BLaER1 treated with 17β-estradiol and CSF1 and Interleukin-3, amounts not matched to agents 10 nM and 100 nM (cell line): ENCODE measurements around the gene CDC6.
A peak's percentile ranks its signal among the peaks of the same experiment; 100 is the strongest.

Experiments used
- H3K27ac ChIP-seq, 11 experiments: shearing (Covaris generic); formaldehyde crosslinking; 2 replicates each; pipeline ENCODE4 v1.8.1; 2022
- H3K27me3 ChIP-seq, 11 experiments: shearing (Covaris generic); formaldehyde crosslinking; 2 replicates each; pipeline ENCODE4 v1.8.1; 2022
- H3K36me3 ChIP-seq, 11 experiments: shearing (Covaris generic); formaldehyde crosslinking; 2 replicates each; pipeline ENCODE4 v1.8.1; 2022
- H3K4me1 ChIP-seq, 10 experiments: shearing (Covaris generic); formaldehyde crosslinking; 2 replicates each; pipeline ENCODE4 v1.8.1; 2022
- H3K4me2 ChIP-seq, 11 experiments: shearing (Covaris generic); formaldehyde crosslinking; 2 replicates each; pipeline ENCODE4 v1.8.1; 2022
- H3K4me3 ChIP-seq, 10 experiments: shearing (Covaris generic); formaldehyde crosslinking; 2 replicates each; pipeline ENCODE4 v1.8.1; 2022
- H3K9ac ChIP-seq, 11 experiments: shearing (Covaris generic); formaldehyde crosslinking; 2 replicates each; pipeline ENCODE4 v1.8.1; 2022
- H3K9me3 ChIP-seq, 11 experiments: shearing (Covaris generic); formaldehyde crosslinking; replicated peaks in 1 of 11; 2 replicates each; pipeline ENCODE4 v1.8.1; 2022
- H4K20me1 ChIP-seq, 11 experiments: shearing (Covaris generic); formaldehyde crosslinking; 2 replicates each; pipeline ENCODE4 v1.8.1; 2022
- Cebpa-rat ChIP-seq, 11 experiments: shearing (Covaris generic); IDR thresholded peaks; 2 replicates each; pipeline ENCODE4 v1.8.1; 2022

The CDC6 gene

DNA sequence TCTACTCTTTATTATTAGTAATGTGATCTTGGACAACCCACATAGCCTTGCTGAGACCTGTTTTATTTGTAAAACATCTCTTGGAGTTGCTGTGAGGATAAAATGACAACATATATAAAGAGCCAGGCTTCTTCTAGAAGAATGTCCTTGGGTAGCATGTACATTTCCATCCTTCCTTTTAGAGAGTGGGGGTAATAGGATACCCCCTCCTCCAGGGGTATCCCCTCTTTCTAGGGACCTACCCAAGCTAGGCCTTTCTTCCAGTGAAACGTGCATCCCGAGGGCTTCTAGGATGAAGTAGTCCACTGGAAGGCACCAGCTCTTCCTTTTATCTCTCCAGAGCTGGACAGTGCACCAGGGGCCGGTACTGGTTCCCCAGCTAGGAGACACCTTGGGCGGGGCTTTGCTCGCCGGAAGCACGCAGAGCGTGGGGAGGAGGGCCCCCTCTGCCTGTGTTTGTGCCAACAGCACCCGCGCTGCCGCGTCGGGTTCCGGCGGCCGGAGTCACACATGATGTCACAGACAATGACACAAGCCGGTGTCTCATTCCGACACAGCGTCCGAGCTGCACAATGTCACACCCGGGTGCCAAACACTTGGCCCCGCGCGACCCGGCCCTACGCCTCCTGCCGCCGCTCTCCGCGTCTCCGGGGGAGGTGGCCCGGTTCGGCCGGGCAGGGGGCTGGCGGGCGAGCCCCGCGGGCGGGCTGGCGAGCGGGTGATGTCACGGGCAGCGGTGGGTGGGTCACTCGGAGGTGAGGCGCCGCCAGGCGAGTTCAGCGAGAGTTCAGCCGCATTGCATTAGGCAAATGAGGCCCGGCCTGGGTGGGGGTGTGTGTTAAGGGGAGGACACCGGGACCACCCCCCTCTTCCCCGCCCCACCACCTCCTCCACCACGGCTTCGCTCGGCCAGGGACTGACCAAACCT is 53.5 kb downstream of the CDC6 start:
- Histone ChIP-seq H4K20me1 (peaks cover 0 to 62% (median 30%) of the 10 kb centered on the region in 11 experiments; a peak in 13 of 22 replicates), H3K27me3 (no peaks in the 10 kb centered on the region), H3K4me3 (peak overlapping the region; percentile 75 to 96 (median 83)), H3K4me1 (peaks cover 76 to 91% (median 86%) of the 10 kb centered on the region in 10 experiments), H3K9ac (peak overlapping the region; percentile 76 to 94 (median 85)), H3K27ac (peak overlapping the region; percentile 75 to 91 (median 80)), H3K9me3 (0 out of 22 replicates have a peak, but pooled peaks cover 0 to 4% (median 0%) of the 10 kb centered on the region in 11 experiments), H3K4me2 (peak overlapping the region; percentile 92 to 100 (median 99)), H3K36me3 (peaks cover 0 to 25% (median 0%) of the 10 kb centered on the region in 11 experiments; a peak in 4 of 22 replicates)
- peak in 1 of 11 experiments; percentile 52; a peak in 1 of 22 replicates for TF ChIP-seq Cebpa-rat (IDR thresholded peaks at IDR 0.05)

DNA sequence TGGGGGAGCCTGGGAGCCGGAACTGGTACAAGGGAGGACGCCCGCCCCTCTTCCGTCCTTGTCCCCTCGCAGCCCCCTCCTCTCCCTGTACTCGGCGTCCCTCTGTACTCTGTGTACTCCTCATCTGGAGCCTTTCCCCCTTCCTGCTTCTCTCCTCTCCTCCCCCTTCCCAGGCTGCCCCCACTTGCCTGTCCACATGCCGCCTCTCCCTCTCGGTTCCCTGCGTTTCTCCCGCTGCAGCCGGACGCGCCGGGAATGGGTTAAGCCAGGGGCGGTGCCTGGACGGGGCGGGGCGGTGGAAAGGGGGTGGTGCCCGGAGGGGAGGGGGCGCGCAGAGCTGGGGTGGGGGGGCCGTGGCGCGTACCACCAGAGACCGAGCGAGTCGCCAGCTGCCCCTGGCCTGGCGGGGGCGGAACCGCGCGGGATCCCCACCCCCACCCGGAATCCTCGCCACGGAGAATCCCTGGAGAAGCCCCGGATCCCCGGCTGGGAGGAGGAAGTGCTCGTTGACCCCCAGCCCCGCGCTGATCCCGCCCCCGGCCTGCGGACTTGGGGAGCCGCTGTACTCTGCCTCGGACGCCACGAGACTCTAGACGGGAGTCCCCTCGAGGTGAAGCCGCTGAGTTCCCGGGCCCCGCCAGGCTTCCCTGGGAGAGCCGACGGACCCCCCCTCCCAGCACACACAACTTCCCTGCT is 54.3 kb downstream of the CDC6 start:
- Histone ChIP-seq H3K9ac (peak overlapping the region; percentile 76 to 94 (median 85)), H3K4me1 (peaks cover 76 to 92% (median 88%) of the 10 kb centered on the region in 10 experiments), H3K36me3 (peaks cover 0 to 22% (median 0%) of the 10 kb centered on the region in 11 experiments; a peak in 4 of 22 replicates), H4K20me1 (peaks cover 0 to 70% (median 34%) of the 10 kb centered on the region in 11 experiments; a peak in 13 of 22 replicates), H3K4me2 (peak overlapping the region; percentile 92 to 100 (median 99)), H3K27me3 (no peaks in the 10 kb centered on the region), H3K4me3 (peak overlapping the region; percentile 75 to 96 (median 83)), H3K27ac (peak overlapping the region; percentile 75 to 91 (median 80)), H3K9me3 (0 out of 22 replicates have a peak, but pooled peaks cover 0 to 4% (median 0%) of the 10 kb centered on the region in 11 experiments)
- no peak for TF ChIP-seq Cebpa-rat (IDR thresholded peaks at IDR 0.05)

GRCh38 chr17:40342504-40343218 is 55.0 kb downstream of the CDC6 start:
- peak overlapping the region; percentile 75 to 96 (median 83) for H3K4me3 ChIP-seq
- H3K9ac ChIP-seq, result peak overlapping the region; percentile 76 to 94 (median 85)
- H4K20me1 ChIP-seq, result peaks cover 0 to 76% (median 37%) of the 10 kb centered on the region in 11 experiments; a peak in 13 of 22 replicates
- H3K27me3 ChIP-seq, result no peaks in the 10 kb centered on the region
- peaks cover 76 to 92% (median 88%) of the 10 kb centered on the region in 10 experiments for H3K4me1 ChIP-seq
- no peak for TF ChIP-seq Cebpa-rat (IDR thresholded peaks at IDR 0.05)
- peaks cover 0 to 19% (median 0%) of the 10 kb centered on the region in 11 experiments; a peak in 4 of 22 replicates for H3K36me3 ChIP-seq
- peak overlapping the region; percentile 75 to 91 (median 80) for H3K27ac ChIP-seq
- 0 out of 22 replicates have a peak, but pooled peaks cover 0 to 4% (median 0%) of the 10 kb centered on the region in 11 experiments for H3K9me3 ChIP-seq
- peak overlapping the region; percentile 92 to 100 (median 99) for H3K4me2 ChIP-seq

DNA sequence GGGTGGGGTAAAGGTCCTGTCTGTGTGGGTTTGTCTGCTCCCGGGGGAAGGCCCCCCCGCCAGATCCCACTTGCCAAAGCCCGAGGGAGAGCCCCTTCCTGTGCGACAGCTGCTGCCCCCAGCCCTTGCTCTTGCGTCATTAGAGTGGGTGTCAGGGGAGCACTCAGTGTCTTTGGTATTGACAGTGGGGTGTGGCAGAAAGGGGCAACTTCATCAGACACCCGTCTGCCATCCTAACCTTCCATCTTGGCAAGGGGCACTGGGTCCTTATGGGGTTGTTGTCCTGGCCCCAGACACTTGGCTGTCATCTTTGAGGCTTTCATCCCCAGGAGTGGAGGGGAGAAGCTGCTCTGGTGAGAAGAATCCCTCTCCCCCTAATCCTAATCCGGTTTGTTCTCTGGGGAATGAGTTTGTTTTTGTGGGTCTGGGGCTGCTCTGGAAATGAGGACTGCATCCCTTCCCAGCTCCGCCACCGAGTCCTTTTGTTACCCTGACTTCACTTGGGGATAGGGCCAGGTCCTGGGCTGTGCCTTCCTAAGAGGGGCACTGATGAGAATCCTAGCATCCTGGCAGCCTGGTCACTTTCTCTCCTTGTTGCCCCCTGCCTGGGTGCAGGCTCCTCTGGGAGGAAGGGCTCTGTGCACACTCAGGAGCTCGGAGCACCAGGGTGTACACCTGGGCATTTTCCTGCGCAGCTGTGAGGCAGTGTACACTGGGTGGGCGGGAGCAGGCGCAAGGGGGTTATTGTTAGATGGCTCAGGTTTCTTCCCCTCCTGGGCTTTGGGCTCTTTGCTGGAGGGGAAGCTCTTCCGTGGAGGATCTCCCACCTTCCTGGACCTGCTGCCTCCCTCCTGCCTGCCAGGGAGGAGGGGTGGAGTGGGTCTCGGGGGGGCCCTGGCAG is 55.8 kb downstream of the CDC6 start:
- Histone ChIP-seq H3K9ac (peak overlapping the region; percentile 76 to 94 (median 85)), H3K27ac (peak overlapping the region; percentile 75 to 91 (median 80); a peak in 21 of 22 replicates), H3K4me2 (peak overlapping the region; percentile 92 to 100 (median 99)), H3K9me3 (no peaks in the 10 kb centered on the region), H3K4me1 (peaks cover 76 to 92% (median 88%) of the 10 kb centered on the region in 10 experiments), H4K20me1 (peaks cover 3 to 84% (median 44%) of the 10 kb centered on the region in 11 experiments; a peak in 15 of 22 replicates), H3K27me3 (no peaks in the 10 kb centered on the region), H3K4me3 (peak overlapping the region; percentile 75 to 96 (median 83)), H3K36me3 (peaks cover 0 to 16% (median 2%) of the 10 kb centered on the region in 11 experiments; a peak in 11 of 22 replicates)
- peak in 3 of 11 experiments; percentile 44 to 68 (median 49); a peak in 3 of 22 replicates for TF ChIP-seq Cebpa-rat (IDR thresholded peaks at IDR 0.05)

DNA sequence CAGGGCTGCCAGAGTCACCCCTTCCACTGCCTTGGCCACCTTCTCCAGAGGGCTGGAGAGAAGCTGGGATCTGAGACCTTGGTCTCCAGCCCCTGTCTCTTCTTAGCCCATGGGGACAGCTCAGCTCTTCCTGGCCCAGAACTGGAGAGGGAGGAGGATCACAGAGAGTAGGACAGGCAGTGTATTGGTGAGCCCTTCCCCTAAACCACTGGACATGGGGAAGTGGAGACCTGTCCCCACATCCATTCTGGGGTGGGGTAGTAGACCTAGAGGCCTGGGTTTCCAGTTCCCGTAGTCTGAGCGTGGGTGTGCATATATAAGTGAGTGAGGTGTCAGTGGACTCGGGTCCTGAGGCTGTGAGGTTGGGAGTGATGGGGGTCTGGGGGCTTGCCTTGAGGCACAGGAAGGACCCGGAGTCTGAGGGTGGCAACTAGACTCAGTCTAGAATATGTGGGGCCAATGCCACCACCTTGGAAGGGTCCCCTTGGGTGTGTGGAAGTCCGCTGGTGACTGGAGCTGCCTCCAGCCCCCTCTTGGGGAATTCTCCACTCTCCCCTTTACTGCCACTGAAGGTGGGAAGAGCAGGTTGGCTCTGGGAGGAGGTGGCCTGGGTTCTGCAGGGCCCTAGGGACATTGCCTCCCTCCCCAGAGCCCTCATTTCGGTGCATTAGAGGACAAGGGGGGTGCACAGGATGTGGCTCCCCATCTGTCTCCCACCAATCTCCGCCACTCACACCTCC is 56.9 kb downstream of the CDC6 start:
- peaks cover 76 to 92% (median 88%) of the 10 kb centered on the region in 10 experiments for H3K4me1 ChIP-seq
- no peaks in the 10 kb centered on the region for H3K9me3 ChIP-seq
- H4K20me1 ChIP-seq, result peaks cover 14 to 88% (median 48%) of the 10 kb centered on the region in 11 experiments; a peak in 16 of 22 replicates
- H3K27ac ChIP-seq, result peak overlapping the region; percentile 74 to 91 (median 80); a peak in 21 of 22 replicates
- H3K36me3 ChIP-seq, result peaks cover 2 to 27% (median 12%) of the 10 kb centered on the region in 11 experiments; a peak in 21 of 22 replicates
- H3K27me3 ChIP-seq, result no peaks in the 10 kb centered on the region
- no peak for TF ChIP-seq Cebpa-rat (IDR thresholded peaks at IDR 0.05)
- peak overlapping the region; percentile 76 to 94 (median 85) for H3K9ac ChIP-seq
- peak overlapping the region; percentile 92 to 100 (median 99) for H3K4me2 ChIP-seq
- H3K4me3 ChIP-seq, result peak overlapping the region; percentile 75 to 96 (median 83)

- H3K4me2 ChIP-seq, result peak overlapping the region; percentile 92 to 100 (median 99)
- H3K9ac ChIP-seq, result peak overlapping the region; percentile 76 to 94 (median 85)
- H4K20me1 ChIP-seq, result peaks cover 18 to 88% (median 49%) of the 10 kb centered on the region in 11 experiments; a peak in 16 of 22 replicates
- no peaks in the 10 kb centered on the region for H3K9me3 ChIP-seq
- H3K27ac ChIP-seq, result peak overlapping the region; percentile 11 to 91 (median 80); a peak in 21 of 22 replicates
- H3K4me3 ChIP-seq, result peak overlapping the region; percentile 75 to 96 (median 83)
- H3K27me3 ChIP-seq, result no peaks in the 10 kb centered on the region
- no peak for TF ChIP-seq Cebpa-rat (IDR thresholded peaks at IDR 0.05)
- peaks cover 7 to 29% (median 20%) of the 10 kb centered on the region in 11 experiments; a peak in 21 of 22 replicates for H3K36me3 ChIP-seq
- peaks cover 76 to 92% (median 88%) of the 10 kb centered on the region in 10 experiments for H3K4me1 ChIP-seq
Measured at GRCh38 chr17:40345161-40345993, 57.7 kb downstream of the CDC6 start.
